Effector memory CD4-positive, alpha-beta T cell (primary cell): ENCODE results near the gene NUAK1.

Experiments used
- DNase-seq, 3 donors: peaks; one replicate each; pipeline ENCODE4 v3.0.0-alpha.2; 2020
- H3K27ac ChIP-seq: 2 replicates; pipeline ENCODE4 v1.7.0; 2013; ENCODE audit warnings: mild to moderate bottlenecking, low read length, moderate library complexity; ENCODE audit not compliant: insufficient read depth, poor library complexity, severe bottlenecking
- H3K27me3 ChIP-seq: replicated peaks from 2 replicates; pipeline ENCODE4 v1.7.0; 2013; ENCODE audit warnings: mild to moderate bottlenecking, low read length; ENCODE audit not compliant: insufficient read depth, control insufficient read depth, poor library complexity, severe bottlenecking
- H3K36me3 ChIP-seq: 2 replicates; pipeline ENCODE4 v1.7.0; 2013; ENCODE audit warnings: mild to moderate bottlenecking, low read length, moderate library complexity; ENCODE audit not compliant: control insufficient read depth, insufficient read depth
- H3K4me1 ChIP-seq: 2 replicates; pipeline ENCODE4 v1.7.0; 2013; ENCODE audit warnings: low read length, mild to moderate bottlenecking; ENCODE audit not compliant: control insufficient read depth, insufficient read depth, poor library complexity, severe bottlenecking
- H3K4me3 ChIP-seq: 2 replicates; pipeline ENCODE4 v1.7.0; 2013; ENCODE audit warnings: low read length, low read depth, mild to moderate bottlenecking; ENCODE audit not compliant: insufficient read depth, poor library complexity, severe bottlenecking
- H3K9me3 ChIP-seq: 2 replicates; pipeline ENCODE4 v1.7.0; 2013; ENCODE audit warnings: mild to moderate bottlenecking, low read length, moderate library complexity; ENCODE audit not compliant: control insufficient read depth

Gene NUAK1

DNA sequence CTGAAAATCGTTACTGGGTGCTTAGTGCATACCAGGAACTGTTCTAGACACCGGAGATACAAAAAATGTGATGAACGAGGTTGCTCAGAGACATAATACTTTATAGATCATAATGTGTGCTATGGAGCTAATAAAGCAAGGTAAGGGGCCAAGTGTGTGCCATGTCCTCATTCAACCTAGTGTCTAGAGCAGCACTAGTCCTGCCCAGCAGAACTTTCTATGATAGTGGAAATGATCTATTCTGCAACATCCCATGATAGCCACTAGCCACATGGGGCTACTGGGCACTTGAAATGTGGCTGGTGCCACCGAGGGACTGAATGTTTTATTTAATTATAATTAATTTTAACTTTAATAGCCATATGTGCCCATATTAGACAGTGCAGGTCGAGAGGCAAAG lies 15.6 kb downstream of the NUAK1 start:
- Histone ChIP-seq H3K36me3 (no peaks in the 10 kb centered on the region), H3K27ac (no peak overlapping the region), H3K4me1 (no peaks in the 10 kb centered on the region), H3K27me3 (no peaks in the 10 kb centered on the region), H3K9me3 (no peaks in the 10 kb centered on the region), H3K4me3 (no peak overlapping the region)
- DNase-seq, result no peak

DNA sequence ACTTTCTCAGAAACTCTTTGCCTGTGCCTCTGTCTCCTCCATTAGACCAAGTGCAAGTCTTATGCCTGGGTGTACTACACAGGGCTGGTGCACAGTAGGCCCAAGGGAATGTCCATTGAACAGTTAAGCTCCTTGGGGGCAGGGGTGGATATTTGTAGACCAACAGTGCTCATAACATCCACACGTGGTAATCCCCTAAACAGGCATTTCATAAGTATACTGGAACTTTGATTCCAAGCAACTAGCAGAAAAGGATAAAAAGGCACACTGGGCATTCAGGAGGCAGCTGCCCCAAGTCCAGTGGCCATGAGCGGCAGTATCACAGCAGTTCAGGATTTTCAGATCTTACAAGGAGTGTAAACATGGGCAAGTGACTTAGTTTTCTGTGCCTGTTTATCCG lies 16.8 kb downstream of the NUAK1 start:
- H3K36me3 ChIP-seq, result no peaks in the 10 kb centered on the region
- no peak for DNase-seq
- no peaks in the 10 kb centered on the region for H3K9me3 ChIP-seq
- H3K4me1 ChIP-seq, result no peaks in the 10 kb centered on the region
- H3K4me3 ChIP-seq, result no peak overlapping the region
- H3K27ac ChIP-seq, result no peak overlapping the region
- H3K27me3 ChIP-seq, result no peaks in the 10 kb centered on the region

DNA sequence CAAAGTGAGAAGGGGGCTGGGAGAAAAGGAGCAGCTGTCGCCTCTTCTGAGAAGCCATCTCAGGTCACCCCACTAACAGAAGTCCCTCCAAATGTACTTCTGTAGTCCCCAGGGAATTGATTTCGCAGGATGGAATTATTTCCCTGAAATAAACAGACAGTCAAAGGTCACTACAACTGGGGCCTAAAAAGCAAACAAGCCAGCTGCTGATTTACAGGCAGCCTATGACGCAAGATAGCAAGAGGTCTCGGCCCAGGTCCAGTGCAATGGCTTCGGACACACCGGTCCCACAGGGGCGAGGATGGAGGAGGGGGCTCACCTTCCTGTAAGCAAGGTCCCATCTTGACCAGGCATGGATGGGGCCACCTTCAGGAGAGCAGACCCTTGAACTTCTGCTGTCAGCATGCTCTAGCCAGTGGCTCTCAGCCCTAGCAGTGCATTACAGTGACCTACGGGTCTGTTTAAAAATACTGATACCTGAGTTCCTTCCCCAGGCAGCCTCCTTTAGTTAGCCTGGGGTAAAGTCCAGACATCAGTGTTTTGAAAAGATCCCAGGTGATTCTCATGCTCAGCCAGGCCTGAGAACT lies 18.1 kb downstream of the NUAK1 start:
- Histone ChIP-seq H3K27me3 (no peaks in the 10 kb centered on the region), H3K9me3 (no peaks in the 10 kb centered on the region), H3K36me3 (no peaks in the 10 kb centered on the region), H3K27ac (no peak overlapping the region), H3K4me1 (no peaks in the 10 kb centered on the region), H3K4me3 (no peak overlapping the region)
- no peak for DNase-seq

DNA sequence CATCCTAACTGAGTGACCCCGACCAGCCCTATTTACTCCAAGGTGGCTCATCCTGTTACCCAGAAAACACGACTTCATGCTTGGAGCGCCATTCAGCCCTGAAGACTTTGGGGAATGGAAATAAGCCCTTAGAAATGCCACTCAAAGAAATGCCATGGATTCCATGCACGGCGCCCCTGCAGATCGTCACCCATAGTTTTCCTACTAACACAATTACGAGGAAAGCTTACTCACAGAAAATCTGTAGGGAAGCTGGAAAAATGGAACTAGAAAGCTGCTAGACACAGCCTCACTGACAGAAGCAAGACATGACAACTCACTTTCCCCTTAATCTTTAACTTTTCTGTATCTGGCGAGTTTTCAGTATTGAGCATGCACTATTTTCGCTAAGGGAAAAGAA lies 19.5 kb downstream of the NUAK1 start:
- Histone ChIP-seq H3K4me3 (no peak overlapping the region), H3K9me3 (no peaks in the 10 kb centered on the region), H3K27ac (no peak overlapping the region), H3K27me3 (no peaks in the 10 kb centered on the region), H3K4me1 (no peaks in the 10 kb centered on the region), H3K36me3 (no peaks in the 10 kb centered on the region)
- no peak for DNase-seq

DNA sequence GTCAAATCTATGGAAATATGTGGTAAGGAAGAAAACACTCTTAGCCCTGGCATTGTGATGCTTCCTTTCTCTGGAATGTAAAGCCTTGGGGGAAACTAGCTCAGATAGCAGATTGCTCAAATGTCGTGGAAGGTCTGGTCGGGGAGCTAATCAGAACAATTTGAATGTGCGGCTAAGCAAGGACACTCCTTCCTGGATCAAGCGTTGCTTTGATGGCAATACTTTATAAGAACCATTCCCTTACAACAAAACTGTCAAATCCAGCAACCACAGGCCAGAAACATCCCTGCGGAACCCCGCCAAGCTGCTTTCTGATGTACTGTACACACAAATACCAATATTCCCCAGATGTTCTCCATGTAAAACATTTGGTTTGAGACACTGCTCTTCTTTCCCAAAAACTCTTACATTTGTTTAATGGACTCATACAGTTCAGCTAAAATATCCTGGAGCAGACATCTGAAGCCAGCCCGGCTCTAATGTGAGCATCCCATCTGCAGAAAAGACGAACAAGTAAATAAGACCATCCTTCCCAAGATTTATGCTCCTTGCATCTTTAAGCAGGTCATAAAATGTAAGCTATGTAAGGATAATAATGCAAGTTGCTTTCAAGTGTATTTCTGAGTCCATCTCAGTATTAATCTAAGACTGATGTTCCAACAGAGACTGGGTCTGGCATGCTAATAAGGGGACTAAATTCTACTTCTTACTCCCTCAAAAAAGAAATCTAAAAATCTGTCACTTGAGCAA lies 20.2 kb downstream of the NUAK1 start:
- Histone ChIP-seq H3K4me1 (no peaks in the 10 kb centered on the region), H3K4me3 (no peak overlapping the region), H3K9me3 (no peaks in the 10 kb centered on the region), H3K36me3 (no peaks in the 10 kb centered on the region), H3K27me3 (no peaks in the 10 kb centered on the region), H3K27ac (no peak overlapping the region)
- no peak for DNase-seq

DNA sequence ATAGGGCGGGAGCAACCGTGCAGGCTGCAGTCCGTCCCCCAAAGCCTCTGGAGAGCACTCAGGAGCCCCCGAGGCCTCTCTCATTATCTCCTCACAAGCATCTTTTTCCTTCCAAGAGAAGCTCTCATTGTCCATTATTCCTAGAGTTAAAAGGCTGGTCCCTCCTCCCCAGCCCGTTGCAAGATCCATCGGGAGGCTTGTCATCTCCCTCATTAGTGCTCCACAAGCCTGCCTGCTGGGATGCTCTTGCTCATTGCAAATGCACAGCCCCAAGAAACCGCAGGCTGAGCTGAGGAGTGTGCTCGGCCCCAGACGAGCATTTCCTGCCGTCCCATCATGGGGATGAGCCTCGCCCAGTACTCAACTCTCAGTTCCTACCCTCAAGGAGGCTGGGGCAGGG lies 23.3 kb downstream of the NUAK1 start:
- Histone ChIP-seq H3K27me3 (no peaks in the 10 kb centered on the region), H3K4me1 (no peaks in the 10 kb centered on the region), H3K4me3 (no peak overlapping the region), H3K27ac (no peak overlapping the region), H3K9me3 (no peaks in the 10 kb centered on the region), H3K36me3 (no peaks in the 10 kb centered on the region)
- DNase-seq, result no peak

DNA sequence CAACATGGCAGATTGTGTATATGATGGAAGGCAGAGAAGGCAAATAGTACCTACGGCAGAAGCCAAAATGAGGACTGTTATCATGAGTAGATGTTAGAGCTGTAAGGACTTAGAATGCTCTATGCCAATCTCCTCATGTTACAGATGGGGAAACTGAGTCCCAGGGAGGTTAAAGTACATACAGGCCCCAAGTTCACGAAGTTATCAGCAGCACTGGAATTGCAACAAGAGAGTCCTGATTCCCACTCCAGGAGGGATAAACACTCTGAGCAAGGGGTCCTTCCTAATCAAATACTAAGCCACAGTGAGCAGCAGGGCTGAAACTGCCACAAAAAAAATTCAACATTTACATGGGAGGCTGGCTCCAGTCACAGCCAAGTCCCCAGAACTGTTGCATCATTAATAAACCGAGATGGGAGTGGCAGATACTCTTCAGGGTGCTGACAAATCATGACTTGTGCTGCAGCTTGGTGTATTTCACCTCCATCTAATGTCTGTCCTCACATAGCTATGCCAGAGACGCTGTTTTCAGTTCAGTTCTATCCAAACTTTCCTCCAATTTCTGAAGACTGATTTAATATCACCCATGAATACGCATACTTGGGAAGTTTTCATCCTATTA lies 24.2 kb downstream of the NUAK1 start:
- Histone ChIP-seq H3K4me3 (no peak overlapping the region), H3K4me1 (no peaks in the 10 kb centered on the region), H3K9me3 (no peaks in the 10 kb centered on the region), H3K27ac (no peak overlapping the region), H3K27me3 (no peaks in the 10 kb centered on the region), H3K36me3 (no peaks in the 10 kb centered on the region)
- DNase-seq, result no peak

GRCh38 chr12:106113824-106114446 lies 24.8 kb downstream of the NUAK1 start:
- H3K4me1 ChIP-seq, result no peaks in the 10 kb centered on the region
- no peaks in the 10 kb centered on the region for H3K36me3 ChIP-seq
- DNase-seq, result no peak
- H3K27ac ChIP-seq, result no peak overlapping the region
- H3K9me3 ChIP-seq, result no peaks in the 10 kb centered on the region
- no peaks in the 10 kb centered on the region for H3K27me3 ChIP-seq
- no peak overlapping the region for H3K4me3 ChIP-seq

GRCh38 chr12:106113446-106113823 lies 25.3 kb downstream of the NUAK1 start:
- no peak overlapping the region for H3K4me3 ChIP-seq
- H3K9me3 ChIP-seq, result no peaks in the 10 kb centered on the region
- DNase-seq, result no peak
- no peaks in the 10 kb centered on the region for H3K27me3 ChIP-seq
- H3K4me1 ChIP-seq, result no peaks in the 10 kb centered on the region
- H3K36me3 ChIP-seq, result no peaks in the 10 kb centered on the region
- H3K27ac ChIP-seq, result no peak overlapping the region

GRCh38 chr12:106113042-106113441 lies 25.7 kb downstream of the NUAK1 start:
- Histone ChIP-seq H3K4me3 (no peak overlapping the region), H3K27me3 (no peaks in the 10 kb centered on the region), H3K27ac (no peak overlapping the region), H3K9me3 (no peaks in the 10 kb centered on the region), H3K36me3 (no peaks in the 10 kb centered on the region), H3K4me1 (no peaks in the 10 kb centered on the region)
- DNase-seq, result no peak
